ENCODE data around the gene RHO.

The RHO gene

DNA sequence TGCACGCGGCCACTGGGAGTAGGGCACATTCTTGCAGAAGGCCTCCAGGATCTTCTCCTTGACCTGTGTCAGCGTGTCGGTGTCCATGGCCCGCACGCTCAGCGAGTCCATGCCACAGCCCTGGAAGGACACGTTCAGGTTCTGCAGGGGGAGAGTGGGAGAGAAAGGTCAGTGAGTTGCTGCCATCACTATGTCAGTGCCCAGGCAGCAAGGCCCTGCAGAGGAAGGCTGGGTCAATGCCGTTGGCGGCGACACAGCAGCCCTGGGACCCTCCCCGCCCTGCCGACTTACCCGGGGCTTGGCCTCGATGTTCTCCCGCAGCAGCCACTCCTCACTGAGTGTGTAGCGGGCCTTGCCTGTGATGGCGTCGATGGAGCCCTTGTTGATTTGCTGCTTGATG lies 34.4 kb downstream of the RHO start:
- Histone ChIP-seq H3K9me2 (ENCODE audit: low read depth, low read length) (no peaks in the 10 kb centered on the region), H3K36me3 (ENCODE audit: insufficient read depth, low read length) (no peaks in the 10 kb centered on the region), H3K9ac (ENCODE audit: low read length) (no peak overlapping the region), H3K9me3 (ENCODE audit: low read length) (no peaks in the 10 kb centered on the region), H3K27ac (ENCODE audit: low read depth, low read length, poor library complexity, severe bottlenecking) (no peak overlapping the region), H3K4me1 (ENCODE audit: insufficient read depth, low read length, severe bottlenecking) (peaks cover 16% of the 10 kb centered on the region), H3F3A (ENCODE audit: insufficient read depth, low read length) (no peaks in the 10 kb centered on the region), H3K4me2 (ENCODE audit: low read length) (no peak overlapping the region), H3K27me3 (ENCODE audit: insufficient read depth, low read length) (peaks cover 2% of the 10 kb centered on the region; the same call in 1 of the 2 replicates), H2AFZ (ENCODE audit: low read length) (no peak overlapping the region), H3K4me3 (ENCODE audit: low read depth, low read length, poor library complexity, severe bottlenecking) (no peak overlapping the region), H4K20me1 (ENCODE audit: insufficient read depth, low read length) (no peaks in the 10 kb centered on the region), H3K79me2 (ENCODE audit: insufficient read depth, low read length) (no peaks in the 10 kb centered on the region)
- TF ChIP-seq, protein P1, sequence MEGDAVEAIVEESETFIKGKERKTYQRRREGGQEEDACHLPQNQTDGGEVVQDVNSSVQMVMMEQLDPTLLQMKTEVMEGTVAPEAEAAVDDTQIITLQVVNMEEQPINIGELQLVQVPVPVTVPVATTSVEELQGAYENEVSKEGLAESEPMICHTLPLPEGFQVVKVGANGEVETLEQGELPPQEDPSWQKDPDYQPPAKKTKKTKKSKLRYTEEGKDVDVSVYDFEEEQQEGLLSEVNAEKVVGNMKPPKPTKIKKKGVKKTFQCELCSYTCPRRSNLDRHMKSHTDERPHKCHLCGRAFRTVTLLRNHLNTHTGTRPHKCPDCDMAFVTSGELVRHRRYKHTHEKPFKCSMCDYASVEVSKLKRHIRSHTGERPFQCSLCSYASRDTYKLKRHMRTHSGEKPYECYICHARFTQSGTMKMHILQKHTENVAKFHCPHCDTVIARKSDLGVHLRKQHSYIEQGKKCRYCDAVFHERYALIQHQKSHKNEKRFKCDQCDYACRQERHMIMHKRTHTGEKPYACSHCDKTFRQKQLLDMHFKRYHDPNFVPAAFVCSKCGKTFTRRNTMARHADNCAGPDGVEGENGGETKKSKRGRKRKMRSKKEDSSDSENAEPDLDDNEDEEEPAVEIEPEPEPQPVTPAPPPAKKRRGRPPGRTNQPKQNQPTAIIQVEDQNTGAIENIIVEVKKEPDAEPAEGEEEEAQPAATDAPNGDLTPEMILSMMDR (IDR thresholded peaks at IDR 0.05; ENCODE audit: low read length), result no peak

DNA sequence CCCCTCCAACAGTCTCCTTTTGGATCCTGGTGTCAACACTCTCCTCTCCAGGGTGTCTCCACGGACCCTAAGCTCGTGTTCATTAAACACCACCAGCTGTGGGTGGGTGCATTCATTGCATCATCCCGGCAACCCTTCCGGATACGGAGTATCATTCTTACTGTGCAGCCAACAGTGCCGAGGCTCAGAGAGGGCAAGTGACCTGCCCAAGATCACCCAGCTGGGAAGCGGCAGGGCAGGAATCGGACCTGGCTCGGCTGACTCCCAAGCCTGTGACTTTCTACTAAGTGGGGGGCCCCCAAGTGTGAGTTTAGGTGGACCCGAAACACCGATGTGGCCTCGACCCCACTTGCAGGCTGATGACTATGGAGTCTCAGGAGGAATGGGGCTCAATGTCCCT lies 34.9 kb downstream of the RHO start:
- H3F3A ChIP-seq (ENCODE audit: insufficient read depth, low read length), result no peaks in the 10 kb centered on the region
- no peak overlapping the region for H3K9ac ChIP-seq (ENCODE audit: low read length)
- H3K4me3 ChIP-seq (ENCODE audit: low read depth, low read length, poor library complexity, severe bottlenecking), result no peak overlapping the region
- H3K36me3 ChIP-seq (ENCODE audit: insufficient read depth, low read length), result no peaks in the 10 kb centered on the region
- H2AFZ ChIP-seq (ENCODE audit: low read length), result no peak overlapping the region
- peaks cover 15% of the 10 kb centered on the region for H3K4me1 ChIP-seq (ENCODE audit: insufficient read depth, low read length, severe bottlenecking)
- no peaks in the 10 kb centered on the region; the same call in 1 of the 2 replicates for H3K27me3 ChIP-seq (ENCODE audit: insufficient read depth, low read length)
- H4K20me1 ChIP-seq (ENCODE audit: insufficient read depth, low read length), result no peaks in the 10 kb centered on the region
- TF ChIP-seq, protein P1 (IDR thresholded peaks at IDR 0.05; ENCODE audit: low read length), result no peak
- TF ChIP-seq EZH2 (IDR thresholded peaks at IDR 0.05; ENCODE audit: borderline replicate concordance, low read length), result no peak
- no peak overlapping the region for H3K27ac ChIP-seq (ENCODE audit: low read depth, low read length, poor library complexity, severe bottlenecking)
- no peaks in the 10 kb centered on the region for H3K9me2 ChIP-seq (ENCODE audit: low read depth, low read length)
- no peaks in the 10 kb centered on the region for H3K79me2 ChIP-seq (ENCODE audit: insufficient read depth, low read length)
- H3K4me2 ChIP-seq (ENCODE audit: low read length), result no peak overlapping the region
- no peaks in the 10 kb centered on the region for H3K9me3 ChIP-seq (ENCODE audit: low read length)

DNA sequence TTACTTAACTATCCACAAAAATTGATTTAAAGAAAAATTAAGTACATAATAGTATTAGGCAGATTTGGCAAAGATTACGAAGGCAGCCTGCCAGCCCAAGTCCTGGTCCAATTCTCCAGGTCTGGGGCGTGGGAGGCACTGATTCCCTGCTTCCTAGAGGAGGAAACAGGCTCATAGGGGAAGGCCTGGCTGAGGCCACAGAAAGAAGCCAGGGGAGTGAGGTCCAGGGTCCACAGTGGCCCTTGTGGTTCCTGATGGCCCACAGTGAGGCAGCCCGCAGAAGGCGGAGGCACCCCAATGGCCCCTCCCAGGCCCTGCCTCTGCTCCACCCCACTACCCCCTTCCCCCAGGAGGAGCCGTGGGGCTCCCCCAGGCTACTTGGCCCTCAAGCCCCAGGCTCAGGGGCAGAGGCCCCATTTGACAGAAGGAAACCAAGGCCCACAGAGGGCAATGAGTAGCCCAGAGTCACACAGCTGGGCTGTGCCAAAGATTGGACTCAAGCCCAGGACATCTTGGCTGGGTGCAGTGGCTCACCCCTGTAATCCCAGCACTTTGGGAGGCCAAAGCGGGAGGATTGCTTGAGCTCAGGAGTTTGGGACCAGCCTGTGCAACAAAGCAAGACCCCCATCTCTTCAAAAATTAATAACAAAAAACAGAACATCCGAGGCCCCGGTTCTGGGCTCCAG lies 35.6 kb downstream of the RHO start:
- Histone ChIP-seq H3K4me2 (ENCODE audit: low read length) (no peak overlapping the region), H3K4me3 (ENCODE audit: low read depth, low read length, poor library complexity, severe bottlenecking) (no peak overlapping the region), H3K9ac (ENCODE audit: low read length) (no peak overlapping the region), H3K79me2 (ENCODE audit: insufficient read depth, low read length) (no peaks in the 10 kb centered on the region), H3K27ac (ENCODE audit: low read depth, low read length, poor library complexity, severe bottlenecking) (no peak overlapping the region), H3K36me3 (ENCODE audit: insufficient read depth, low read length) (no peaks in the 10 kb centered on the region), H3K9me2 (ENCODE audit: low read depth, low read length) (no peaks in the 10 kb centered on the region), H2AFZ (ENCODE audit: low read length) (no peak overlapping the region), H4K20me1 (ENCODE audit: insufficient read depth, low read length) (no peaks in the 10 kb centered on the region), H3F3A (ENCODE audit: insufficient read depth, low read length) (no peaks in the 10 kb centered on the region), H3K4me1 (ENCODE audit: insufficient read depth, low read length, severe bottlenecking) (peaks cover 9% of the 10 kb centered on the region), H3K9me3 (ENCODE audit: low read length) (no peaks in the 10 kb centered on the region), H3K27me3 (ENCODE audit: insufficient read depth, low read length) (no peaks in the 10 kb centered on the region; the same call in 1 of the 2 replicates)
- TF ChIP-seq, protein P1 (IDR thresholded peaks at IDR 0.05; ENCODE audit: low read length), result no peak
- TF ChIP-seq EZH2 (IDR thresholded peaks at IDR 0.05; ENCODE audit: borderline replicate concordance, low read length), result no peak
